NCI-H1048 (cell line): ENCODE measurements around the gene NT5C3B.
"Not testable (repeated sequence)": the region's sequence is repeated elsewhere in the genome, so short reads cannot be mapped to it uniquely, and the experiment has no call there.

Experiments used
- DNase-seq: peaks from one replicate; lab custom pipeline; 2025; lab: John Stamatoyannopoulos, UW

Gene NT5C3B

DNA sequence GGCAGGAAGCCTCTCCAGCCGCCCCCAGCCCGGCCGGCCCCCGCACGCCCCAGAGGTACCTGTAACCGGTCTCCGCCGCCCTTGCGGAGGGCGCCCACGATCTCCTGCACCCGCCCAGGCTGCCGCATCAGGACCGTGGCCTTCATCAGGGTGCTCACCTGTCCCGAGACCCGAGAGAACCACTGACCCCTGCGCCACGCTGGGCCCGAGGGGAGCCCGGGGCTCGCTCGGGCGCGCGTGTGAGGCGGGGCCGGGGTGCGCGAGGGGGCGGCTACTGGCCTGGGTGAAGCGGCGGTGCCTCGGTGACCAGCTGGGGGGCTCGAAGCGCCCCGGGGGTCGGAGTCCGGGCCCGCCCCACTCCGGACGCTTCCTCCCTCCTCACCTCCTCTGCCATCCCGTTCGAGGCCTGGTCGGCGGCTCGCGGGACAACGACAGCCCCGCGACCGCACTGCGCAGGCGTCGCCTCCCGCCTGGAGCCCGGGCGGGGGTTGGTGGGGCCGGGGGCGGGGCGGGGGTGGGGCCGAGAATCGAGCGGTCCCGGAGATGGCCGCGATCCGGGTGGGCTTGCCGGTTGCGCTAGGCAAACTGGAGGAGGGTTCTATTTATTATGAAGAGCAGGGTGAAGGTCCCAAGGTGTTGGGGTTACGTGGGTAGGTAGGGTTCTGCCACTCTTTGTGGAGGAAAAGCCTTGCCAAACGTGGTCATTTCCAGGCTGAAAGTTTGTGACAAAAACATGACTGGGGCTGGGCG, at the start of gene NT5C3B:
NT5C3B (minus strand) TSS at position 433 of the 750 bp plus-strand sequence; CDS start at position 394, 39 bp downstream.
- DNase-seq, result no peak

DNA sequence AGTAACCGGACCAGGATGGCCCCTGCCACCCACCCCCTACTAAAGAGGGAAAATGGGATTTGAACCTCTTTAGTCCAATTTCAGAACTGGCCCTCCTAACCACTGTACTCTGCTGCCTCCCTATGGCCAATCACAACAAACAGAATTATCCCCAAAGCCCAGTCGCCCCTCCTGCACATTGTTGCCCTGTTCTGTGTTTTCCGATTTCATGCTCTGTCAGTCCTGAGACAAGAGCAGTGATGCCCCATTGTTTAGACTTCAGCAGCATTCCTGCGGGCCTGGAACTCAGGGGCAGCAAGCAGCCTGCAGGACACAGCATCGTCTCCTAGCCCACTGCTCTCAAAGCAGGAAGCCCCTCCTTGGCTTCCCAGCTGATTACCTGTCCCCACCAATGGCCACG, 49.7 kb upstream of the NT5C3B start:
- no peak for DNase-seq

DNA sequence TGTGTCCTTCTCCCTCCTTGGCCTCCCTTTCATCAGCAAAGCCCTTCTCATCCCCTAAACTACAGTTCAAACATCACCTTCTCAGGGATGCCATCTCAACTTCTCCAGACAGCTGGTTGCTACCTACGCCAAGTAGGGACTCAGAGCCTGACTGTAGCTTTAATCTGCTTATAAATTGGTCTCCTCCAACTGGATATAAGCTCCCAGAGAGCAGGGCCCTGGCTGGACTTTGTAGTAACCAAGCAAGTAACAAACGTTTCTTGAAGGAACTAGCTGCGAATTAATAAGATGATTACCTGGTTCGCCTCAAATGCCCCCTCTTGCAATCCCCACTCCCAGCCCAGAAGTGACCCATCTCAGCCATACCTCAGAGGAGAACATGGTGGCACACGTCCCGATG, 46.7 kb upstream of the NT5C3B start:
- DNase-seq, result no peak

DNA sequence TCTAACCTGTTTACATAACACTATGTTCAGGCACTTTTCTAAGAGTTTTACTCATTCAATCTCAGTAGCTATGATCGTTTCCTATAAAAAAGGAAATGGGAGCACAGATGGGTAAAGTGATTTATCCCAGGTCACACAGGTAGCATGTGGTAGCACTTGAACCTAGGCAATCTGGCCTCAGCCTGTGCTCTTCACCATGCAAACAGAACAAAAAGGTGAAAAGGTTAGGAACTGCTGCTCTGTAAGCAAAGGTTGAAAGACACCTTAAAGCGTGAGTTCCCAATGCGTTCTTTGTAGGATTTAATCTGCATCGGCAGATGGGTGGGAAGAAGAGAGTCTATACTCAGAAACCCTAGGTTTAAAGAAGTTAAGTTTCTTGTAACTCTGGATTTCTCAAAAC, 44.1 kb upstream of the NT5C3B start:
- no peak for DNase-seq

DNA sequence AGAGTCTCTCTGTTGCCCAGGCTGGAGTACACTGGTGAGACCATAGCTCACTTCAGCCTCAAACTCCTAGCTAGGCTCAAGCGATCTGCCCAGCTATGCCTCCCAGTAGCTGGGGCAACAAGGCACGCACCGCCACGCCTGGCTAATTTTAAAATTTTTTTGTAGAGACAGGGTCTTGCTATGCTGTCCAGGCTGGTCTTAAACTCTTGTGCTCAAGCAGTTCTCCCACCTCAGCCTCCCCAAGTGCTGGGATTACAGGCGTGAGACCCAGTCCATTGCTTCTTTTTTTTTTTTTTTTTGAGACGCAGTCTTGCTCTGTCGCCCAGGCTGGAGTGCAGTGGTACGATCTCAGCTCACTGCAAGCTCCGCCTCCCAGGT, 38.2 kb upstream of the NT5C3B start:
- DNase-seq, result not testable (repeated sequence)

DNA sequence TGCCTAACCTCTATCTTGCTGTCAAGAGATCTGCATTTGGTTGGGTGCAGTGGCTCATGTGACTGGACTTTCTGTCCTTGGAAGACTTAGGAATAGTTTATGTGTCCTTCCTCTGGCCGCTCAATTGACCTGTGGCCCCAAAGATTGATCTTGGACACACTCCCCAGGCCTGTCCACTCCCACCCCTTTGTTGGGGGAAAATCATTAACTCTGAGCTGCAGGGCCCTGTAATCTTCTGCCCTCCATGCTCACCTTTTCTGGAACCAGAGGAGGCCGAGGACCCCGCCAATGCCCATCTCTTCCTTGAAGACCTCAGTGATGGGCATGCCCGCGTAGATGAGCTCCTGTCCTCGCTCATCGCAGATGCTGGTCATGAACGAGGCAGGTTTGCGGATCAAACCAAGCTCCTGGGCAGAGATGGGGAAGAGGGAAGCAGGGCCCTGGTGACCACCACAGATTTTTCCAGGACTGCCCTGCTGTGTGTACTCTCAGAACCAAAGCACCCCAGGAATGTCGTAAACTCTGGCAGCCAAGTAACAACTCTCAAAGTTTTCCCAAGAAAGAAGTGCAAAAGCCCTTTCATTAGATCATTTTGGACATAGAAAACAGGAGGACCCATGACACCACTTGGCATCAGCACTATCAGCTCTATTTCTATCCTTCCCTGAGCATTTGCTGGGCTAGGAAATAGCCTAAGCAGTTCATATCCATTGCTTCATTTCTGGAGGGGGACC, 37.7 kb upstream of the NT5C3B start:
- DNase-seq, result no peak

DNA sequence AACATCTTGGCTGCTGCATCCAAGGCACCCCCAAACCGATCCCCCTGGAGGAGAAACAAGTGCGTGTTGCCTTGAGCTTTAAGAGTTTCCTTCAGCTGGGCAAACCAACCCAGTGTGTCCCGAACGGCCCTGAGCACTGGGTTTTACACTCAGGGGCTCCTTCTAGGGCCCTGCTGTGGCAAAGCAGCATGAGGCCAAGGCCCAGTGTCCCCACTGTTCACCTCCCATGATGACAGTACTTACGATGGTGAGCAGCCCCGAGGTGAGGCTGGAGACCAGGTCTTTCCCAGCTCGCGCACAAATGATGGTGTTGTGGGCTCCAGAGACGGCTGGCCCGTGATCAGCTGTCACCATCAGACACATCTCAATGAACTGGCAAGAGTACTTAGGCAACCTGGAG, 35.8 kb upstream of the NT5C3B start:
- DNase-seq, result no peak

DNA sequence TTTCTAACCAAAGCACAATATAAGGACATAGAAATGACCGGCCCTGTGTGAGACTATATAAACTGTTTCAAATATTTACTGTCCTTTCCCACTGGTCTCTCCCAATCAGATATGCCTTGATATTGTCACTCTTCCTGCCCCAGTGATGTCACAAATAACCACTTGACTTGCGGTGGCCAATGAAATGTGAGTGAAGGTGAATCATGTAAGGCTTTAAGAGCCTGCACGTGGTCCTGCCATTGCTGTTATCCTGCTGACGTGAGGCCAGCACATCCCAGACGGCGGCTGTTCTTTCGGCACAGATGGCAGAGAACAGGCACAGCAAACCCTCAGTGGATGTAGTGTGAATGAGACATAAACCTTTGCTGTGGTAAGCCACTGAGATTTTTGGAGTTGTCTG, 34.6 kb upstream of the NT5C3B start:
- no peak for DNase-seq

DNA sequence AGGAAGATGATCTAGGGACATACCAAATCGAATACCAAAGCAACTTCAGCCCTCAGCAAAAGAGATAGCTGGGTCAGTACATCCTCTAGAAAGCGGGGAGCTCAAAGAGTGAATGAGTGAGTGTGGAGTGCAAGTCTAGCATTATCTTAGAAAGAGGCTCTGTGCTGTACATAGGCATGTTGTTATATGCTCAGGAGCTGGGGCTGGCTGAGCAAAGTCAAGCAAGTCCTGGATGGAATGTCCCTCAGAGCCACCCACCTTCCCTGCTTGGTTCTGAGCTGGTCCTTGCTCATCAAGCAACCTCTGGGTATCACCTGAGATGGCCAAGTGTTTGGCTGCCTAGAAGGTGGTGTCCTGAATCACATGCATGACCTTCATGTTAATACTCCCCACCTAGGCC, 34.1 kb upstream of the NT5C3B start:
- no peak for DNase-seq

DNA sequence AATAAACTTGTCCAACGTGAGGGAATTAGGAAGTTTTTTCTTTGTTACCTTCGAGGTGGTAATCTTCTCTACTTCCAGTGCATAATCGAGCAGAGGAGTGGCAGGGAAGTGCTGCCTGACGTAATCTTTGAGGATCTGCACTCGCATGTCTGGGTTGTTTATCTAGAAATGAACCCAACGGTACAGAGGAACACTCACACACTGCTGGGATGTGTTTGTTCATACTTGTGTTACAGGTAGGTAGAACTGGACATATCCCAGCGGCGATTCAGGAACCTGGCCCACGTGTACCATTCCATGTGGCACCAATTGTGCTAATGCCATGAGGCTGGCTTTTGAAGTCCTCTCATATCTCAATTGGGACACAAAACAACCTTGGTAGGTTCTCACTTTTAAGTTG, 33.4 kb upstream of the NT5C3B start:
- no peak for DNase-seq

DNA sequence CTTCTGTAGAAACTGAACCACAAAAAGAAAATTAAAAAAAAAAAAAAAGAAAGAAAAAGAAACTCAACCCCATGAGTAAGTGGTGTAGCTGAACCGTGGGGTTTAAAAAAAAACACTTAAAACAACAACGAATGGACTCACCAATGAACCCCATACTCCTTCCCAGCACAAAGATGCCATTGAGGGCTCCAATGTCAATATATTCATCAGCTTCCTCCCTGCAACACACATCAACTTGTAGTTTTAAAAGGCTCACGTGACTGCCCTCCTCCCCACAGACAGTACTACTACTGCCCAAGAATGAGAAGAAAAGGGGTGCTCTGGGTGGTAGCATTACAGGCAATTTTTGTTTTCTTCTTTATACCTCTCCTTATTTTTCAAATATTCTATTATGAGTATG, 32.5 kb upstream of the NT5C3B start:
- DNase-seq, result no peak

DNA sequence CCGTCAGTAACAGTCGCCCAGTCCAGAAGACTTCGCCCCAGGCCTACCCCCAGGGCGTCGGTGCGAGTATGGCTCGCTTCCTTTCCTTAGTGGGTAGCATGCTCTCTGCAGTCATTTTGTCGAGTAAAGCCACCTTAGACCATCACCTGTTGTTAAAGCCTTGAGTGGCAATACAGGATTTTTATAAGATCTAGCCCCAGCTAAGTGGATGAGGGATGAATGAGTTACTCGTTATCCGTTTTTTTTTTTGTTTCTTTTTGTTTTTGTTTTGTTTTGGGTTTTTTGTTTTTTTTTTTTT, 29.5 kb upstream of the NT5C3B start:
- no peak for DNase-seq

DNA sequence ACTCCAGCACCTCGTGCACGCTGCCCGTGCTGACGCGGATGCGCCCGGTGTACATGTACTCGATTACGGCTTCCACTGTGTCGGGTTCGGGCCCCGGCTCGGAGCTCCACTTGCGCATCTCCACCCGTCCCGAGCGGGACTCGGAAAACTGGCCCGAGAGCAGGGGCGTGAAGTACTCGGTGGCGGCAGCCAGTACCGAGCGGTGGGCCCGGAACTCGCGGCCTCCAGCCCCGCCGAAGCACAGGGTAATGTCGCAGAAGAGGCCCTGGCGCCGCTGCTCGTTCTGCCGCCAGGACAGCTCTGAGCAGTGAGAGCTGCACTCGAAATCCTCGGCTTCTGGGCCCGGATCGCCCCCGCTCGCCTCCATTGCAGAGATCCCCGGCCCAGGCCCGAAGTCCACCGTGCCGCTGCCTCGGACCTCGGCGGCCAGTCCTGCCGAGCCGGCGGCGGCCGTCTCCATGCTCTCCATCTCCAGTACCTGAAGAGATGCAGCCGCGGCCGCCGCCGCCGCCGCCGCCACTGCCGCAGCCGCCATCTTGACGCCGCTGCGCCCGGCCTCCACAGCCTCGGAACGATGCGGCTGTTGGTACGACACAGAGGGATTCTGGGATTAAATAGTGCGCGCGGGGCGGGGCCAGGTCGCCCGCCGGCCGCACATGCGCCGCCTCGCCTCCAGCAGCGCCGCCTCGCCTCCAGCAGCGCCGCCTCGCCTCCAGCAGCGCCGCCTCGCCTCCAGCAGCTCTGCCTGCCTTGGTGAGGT, 29.0 kb upstream of the NT5C3B start, which contains the start of gene KLHL11:
KLHL11 (minus strand) TSS at position 588 of the 760 bp plus-strand sequence; CDS start at position 535, 53 bp downstream.
- peak; percentile 68 for DNase-seq

DNA sequence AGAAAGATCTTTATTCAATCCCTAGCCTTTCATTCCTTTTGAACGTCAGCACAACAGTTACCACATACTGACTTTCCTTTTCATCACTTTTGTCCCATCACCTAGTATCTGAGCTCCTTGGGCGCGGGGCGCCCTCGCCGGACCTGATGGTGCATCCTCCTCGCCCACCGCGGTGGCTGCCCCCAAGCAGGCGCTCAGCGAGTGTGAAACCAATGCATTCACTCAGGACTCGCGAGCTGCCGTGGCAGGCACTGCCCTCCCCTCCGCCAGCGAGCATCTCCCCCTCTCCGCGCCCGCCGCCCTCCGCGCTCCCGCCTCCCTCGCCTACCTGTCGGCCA, 28.4 kb upstream of the NT5C3B start:
- DNase-seq, result no peak

DNA sequence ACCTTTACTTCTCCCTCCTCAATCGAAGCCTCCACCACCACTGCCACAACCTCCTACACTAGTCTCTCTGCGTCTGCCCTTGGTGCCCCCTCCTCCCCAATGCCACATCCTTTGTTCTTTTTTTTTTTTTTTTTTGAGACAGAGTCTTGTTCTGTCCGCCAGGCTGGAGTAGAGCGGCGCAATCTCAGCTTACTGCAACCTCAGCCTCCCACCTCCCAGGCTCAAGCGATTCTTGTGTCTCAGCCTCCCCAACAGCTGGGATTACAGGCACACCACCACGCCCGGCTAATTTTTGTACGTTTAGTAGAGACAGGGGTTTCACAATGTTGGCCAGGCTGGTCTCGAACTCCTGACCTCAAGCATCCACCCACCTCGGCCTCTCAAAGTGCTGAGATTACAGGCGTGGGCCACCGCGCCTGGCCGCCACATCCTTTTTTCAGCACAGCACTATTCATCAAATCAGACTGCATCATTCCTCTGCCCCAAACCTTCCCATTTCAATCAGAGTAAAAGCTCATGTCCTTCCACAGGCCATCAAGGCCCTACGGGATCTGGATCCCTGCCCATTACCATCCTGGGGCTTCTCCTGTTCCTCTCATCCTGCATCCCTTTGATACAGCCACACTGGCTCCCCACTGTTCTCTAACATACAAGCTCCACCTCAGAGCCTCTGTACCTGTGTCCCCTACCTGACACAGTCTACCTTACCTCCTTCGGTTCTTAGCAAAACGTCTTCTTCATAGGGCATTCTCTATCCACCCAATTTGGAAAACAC, 27.2 kb upstream of the NT5C3B start:
- no peak for DNase-seq

DNA sequence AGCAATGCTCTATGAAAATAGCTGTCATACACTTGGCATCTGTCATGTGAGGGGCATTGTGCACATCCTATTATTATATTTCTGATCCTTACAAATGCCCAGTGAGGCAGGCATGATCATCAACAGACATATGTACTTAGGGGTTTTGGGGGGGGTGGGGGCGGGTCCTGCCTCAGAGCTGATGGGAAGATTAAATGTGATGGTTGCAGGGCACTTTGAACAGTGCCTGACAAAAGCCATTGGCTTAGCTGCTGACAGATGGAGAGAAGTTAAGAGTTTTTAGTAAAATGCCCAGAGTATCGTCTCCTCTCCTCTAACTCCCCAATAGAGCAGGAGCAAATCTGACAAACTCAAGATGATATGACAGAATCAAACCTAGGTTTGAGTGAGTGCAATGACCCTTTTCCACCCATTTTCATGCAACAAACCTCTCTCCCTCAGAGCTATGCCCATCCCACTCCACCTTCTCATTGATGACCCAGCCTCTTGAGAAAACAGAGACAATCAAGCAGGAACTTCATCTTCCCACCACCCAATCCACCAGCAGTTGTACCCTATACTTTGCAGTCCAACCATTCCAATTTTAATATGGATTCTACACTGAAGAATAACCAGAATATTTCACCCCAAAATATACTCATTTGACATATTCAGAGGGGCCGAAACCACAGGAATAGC, 24.4 kb upstream of the NT5C3B start:
- no peak for DNase-seq

DNA sequence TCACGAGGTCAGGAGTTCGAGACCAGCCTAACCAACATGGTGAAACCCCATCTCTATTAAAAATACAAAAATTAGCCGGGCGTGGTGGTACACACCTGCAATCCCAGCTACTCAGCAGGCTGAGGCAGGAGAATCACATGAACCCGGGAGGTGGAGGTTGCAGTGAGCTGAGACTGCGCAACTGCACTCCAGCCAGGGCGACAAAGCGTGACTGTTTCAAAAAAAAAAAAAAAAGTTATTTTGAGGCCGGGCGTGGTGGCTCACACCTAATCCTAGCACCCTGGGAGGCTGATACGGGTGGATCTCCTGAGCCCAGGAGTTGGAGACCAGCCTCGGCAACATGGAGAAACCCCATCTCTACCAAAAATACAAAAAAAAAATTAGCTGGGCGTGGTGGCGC, 15.3 kb upstream of the NT5C3B start:
- DNase-seq, result not testable (repeated sequence)

DNA sequence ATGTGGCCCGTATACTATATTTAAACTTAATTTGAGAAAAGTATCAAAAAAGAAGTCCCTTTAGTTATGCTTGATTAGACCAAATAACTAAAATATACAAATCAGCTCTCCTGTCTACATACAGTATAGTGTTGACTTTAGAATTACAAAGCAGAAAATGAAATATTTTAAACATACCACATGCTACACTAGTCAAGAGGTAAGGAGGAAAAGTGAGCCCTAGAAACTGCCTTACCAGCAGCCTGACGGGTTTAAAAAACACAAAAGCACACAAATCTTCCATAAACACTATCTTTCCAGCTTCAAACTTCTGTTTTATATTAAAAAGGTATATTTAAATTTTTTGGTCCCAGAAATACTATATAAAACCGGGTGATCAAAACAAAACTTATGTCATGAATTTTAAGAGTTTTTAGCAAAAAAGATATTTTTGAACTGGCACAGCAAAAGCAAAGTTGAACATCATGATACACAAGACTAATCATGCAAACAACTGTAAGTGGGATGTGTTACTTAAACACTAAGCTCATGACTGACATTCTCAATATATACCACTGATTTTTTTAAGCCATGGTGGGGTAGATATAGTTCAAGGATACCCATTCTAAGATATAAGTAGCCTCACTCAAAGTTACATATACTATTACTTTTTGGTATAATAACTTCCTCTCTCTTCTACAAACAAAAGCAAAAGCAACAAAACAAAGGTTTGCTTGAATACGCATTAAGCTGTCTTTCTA, 13.4 kb upstream of the NT5C3B start:
- DNase-seq, result no peak

DNA sequence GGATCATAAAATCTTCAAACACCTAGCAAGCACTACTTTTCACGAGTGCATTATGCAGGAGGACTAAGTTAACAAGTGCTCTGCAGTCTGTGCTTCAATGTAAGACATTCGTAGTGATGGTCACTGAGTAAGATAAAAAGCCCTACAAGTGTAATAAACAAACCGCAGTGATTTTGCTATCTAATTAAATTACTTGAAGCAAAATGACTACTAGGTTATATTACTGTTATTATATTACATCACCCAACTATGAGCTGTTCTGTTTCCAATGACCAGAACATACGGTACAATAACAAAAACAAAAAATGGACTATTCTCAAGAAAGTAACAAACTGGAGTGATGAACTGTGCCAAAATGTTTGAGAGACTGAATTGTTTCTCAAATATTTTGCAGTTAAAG, 12.8 kb upstream of the NT5C3B start:
- DNase-seq, result no peak

DNA sequence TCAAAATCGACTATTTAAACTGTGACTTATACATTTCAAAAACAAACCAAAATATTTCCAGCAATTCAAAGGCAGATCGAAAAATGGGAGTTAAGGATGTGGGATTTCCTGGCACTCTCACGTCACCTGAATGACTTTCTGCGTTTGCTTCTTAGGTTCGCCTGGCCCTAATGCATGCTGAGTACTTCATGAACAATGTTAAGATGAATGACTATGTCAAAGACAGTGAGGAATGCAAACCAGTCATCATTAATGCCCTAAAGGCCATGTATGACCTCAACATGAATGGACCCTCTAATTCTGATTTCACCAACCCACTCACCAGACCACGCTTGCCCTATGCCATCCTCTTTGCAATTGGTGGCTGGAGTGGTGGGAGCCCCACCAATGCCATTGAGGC, 8.9 kb upstream of the NT5C3B start:
- no peak for DNase-seq

DNA sequence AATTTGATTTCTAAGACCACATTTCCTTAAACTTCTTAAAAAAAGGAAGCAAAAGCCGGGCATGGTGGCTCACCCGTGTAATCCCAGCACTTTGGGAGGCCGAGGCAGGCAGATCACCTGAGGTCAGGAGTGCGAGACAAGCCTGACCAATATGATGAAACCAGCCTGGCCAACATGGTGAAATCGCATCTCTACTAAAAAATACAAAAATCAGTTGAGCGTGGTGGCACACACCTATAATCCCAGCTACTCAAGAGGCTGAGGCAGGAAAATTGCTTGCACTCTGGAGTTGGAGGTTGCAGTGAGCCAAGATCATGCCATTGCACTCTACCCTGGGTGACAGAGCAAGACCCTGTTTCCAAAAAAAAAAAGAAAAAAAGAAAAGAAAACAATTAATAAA, 4.7 kb upstream of the NT5C3B start:
- DNase-seq, result not testable (repeated sequence)
